Stomach (tissue), 4 donors: Measurements from ENCODE around the gene IL10RA.

Source experiments
- EP300 ChIP-seq: sonication (generic); formaldehyde crosslinking; IDR thresholded peaks from one replicate; pipeline ENCODE4 v1.6.1; 2017; ENCODE audit warnings: antibody characterized with exemption
- POLR2A ChIP-seq, 4 donors: fragments of 450-650 bp; IDR thresholded peaks; one replicate each; pipeline ENCODE4 v1.6.1; 2016; ENCODE audit warnings: antibody characterized with exemption in 4 of 4, control low read depth in 2 of 4, mild to moderate bottlenecking in 1 of 4, moderate library complexity in 1 of 4
- POLR2AphosphoS5 ChIP-seq, 3 donors: sonication (generic); formaldehyde crosslinking; IDR thresholded peaks; one replicate each; pipeline ENCODE4 v1.6.1; 2016; ENCODE audit warnings: antibody characterized with exemption in 3 of 3
- TF ChIP-seq, protein P1 (sequence below), 7 experiments: fragments of 450-650 bp in 4 of 7; fragments of 200-600 bp in 3 of 7; sonication (generic) in 3 of 7; IDR thresholded peaks; one replicate each; pipeline ENCODE4 v1.5.1; 2016 to 2019; ENCODE audit warnings: antibody characterized with exemption in 7 of 7, control low read depth in 2 of 7, mild to moderate bottlenecking in 1 of 7

DNA sequence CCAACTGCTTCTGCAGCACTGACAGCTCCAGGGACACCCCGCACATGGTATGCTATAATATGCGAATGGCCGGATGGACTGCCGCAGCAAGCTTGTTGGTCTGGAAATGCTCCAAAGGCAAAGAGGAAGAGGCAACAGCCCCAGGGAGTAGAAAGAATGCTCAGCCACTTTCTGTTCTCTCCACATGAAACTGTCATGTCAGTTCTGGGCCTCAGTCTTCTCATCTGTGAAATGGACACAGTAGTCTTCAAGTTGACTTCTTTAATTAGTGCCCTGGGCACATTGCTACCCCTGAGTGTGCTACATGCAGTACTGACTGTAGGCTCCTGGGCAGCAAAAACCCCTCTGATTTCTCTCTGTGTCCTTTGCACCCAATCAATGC, 19.9 kb downstream of the IL10RA start:
- TF ChIP-seq, protein P1, sequence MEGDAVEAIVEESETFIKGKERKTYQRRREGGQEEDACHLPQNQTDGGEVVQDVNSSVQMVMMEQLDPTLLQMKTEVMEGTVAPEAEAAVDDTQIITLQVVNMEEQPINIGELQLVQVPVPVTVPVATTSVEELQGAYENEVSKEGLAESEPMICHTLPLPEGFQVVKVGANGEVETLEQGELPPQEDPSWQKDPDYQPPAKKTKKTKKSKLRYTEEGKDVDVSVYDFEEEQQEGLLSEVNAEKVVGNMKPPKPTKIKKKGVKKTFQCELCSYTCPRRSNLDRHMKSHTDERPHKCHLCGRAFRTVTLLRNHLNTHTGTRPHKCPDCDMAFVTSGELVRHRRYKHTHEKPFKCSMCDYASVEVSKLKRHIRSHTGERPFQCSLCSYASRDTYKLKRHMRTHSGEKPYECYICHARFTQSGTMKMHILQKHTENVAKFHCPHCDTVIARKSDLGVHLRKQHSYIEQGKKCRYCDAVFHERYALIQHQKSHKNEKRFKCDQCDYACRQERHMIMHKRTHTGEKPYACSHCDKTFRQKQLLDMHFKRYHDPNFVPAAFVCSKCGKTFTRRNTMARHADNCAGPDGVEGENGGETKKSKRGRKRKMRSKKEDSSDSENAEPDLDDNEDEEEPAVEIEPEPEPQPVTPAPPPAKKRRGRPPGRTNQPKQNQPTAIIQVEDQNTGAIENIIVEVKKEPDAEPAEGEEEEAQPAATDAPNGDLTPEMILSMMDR (IDR thresholded peaks at IDR 0.05): no peak
- no peak for TF ChIP-seq POLR2AphosphoS5 (IDR thresholded peaks at IDR 0.05)
- no peak for TF ChIP-seq POLR2A (IDR thresholded peaks at IDR 0.05)
- TF ChIP-seq EP300: no peak
